Body of pancreas (tissue), 4 donors: ENCODE results near the gene OR14C36. TPM values are rescaled to one million over a fixed set of nuclear protein-coding genes. Genes with fewer than 3 reads are reported as not detected.

Experiments used
- ATAC-seq: fragments of 150-250 bp; one replicate; pipeline ENCODE4 v1.9.1; 2016
- DNase-seq, 4 donors: peaks; one replicate each; pipeline ENCODE4 v3.0.0-alpha.2; 2019
- H3K27ac ChIP-seq, 4 donors: fragments of 200-600 bp; sonication (generic); 1 replicate in 3 of 4; 2 replicates in 1 of 4; pipeline versions ENCODE4 v1.5.1 to v1.6.1; 2016 to 2019; ENCODE audit warnings: mild to moderate bottlenecking in 1 of 4, mixed read lengths in 1 of 4, moderate library complexity in 1 of 4
- H3K27me3 ChIP-seq, 2 donors: fragments of 200-600 bp; sonication (generic); one replicate each; pipeline ENCODE4 v1.6.0; 2016; ENCODE audit warnings: mild to moderate bottlenecking in 1 of 2
- H3K36me3 ChIP-seq, 2 donors: fragments of 200-600 bp; sonication (generic); replicated peaks in 1 of 2; 2 replicates each; pipeline ENCODE4 v1.5.1; 2016; ENCODE audit warnings: low read depth in 2 of 2; ENCODE audit not compliant: insufficient read depth in 1 of 2
- H3K4me1 ChIP-seq: fragments of 200-600 bp; sonication (generic); one replicate; pipeline ENCODE4 v1.6.0; 2016
- H3K4me3 ChIP-seq, 2 donors: fragments of 200-600 bp; sonication (generic); 1 replicate in 1 of 2; 2 replicates in 1 of 2; pipeline ENCODE4 v1.5.1; 2016 to 2019
- H3K9me3 ChIP-seq, 3 donors: fragments of 200-600 bp; sonication (generic); 1 replicate in 2 of 3; 2 replicates in 1 of 3; pipeline ENCODE4 v1.5.1; 2016
- CTCF ChIP-seq, 7 experiments: fragments of 450-650 bp in 4 of 7; fragments of 200-600 bp in 3 of 7; sonication (generic) in 3 of 7; IDR thresholded peaks; one replicate each; pipeline ENCODE4 v1.5.1; 2016 to 2019; ENCODE audit warnings: antibody characterized with exemption in 7 of 7
- POLR2A ChIP-seq, 3 donors: fragments of 450-650 bp; IDR thresholded peaks; one replicate each; pipeline ENCODE4 v1.6.1; 2016; ENCODE audit warnings: antibody characterized with exemption in 3 of 3, mild to moderate bottlenecking in 2 of 3
- WGBS, 2 donors: methylation state at CpG; one replicate each; pipeline ENCODE4 v1.1.5; 2017; 5-methylcytosine and 5-hydroxymethylcytosine counted together
- intact Hi-C: fragments of 100-400 bp; cut with DNase I; formaldehyde crosslinking; loops from one replicate; pipeline ENCODE4 v1.15.1; 2023
- total RNA-seq, 2 donors: library from RNA; depleted of rRNA; stranded (reverse); fragments of >200 nt; gene quantifications; one replicate each; pipeline ENCODE4 v1.1.0, GENCODE V29; 2016

Gene OR14C36
- total RNA-seq, 2 donors from 2014 or later: not detected

GRCh38 chr1:248388426-248388825, 39.9 kb downstream of the OR14C36 start:
- no peak for ATAC-seq
- no peaks in the 10 kb centered on the region for H3K27me3 ChIP-seq
- no peaks in the 10 kb centered on the region for H3K9me3 ChIP-seq
- no peak for DNase-seq
- no peak overlapping the region for H3K4me3 ChIP-seq
- no peak overlapping the region for H3K27ac ChIP-seq
- TF ChIP-seq POLR2A (IDR thresholded peaks at IDR 0.05): no peak
- no peak for TF ChIP-seq CTCF (IDR thresholded peaks at IDR 0.05)
- H3K4me1 ChIP-seq: no peaks in the 10 kb centered on the region
- H3K36me3 ChIP-seq: no peaks in the 10 kb centered on the region
- intact Hi-C loops: no loop called here
- 39 to 45% methylated on average over 2 of the region's 2 CpGs for WGBS, 2 donors

- intact Hi-C loops: no loop called here
- WGBS, 2 donors: 36 to 46% methylated on average over 2 of the region's 2 CpGs
- Histone ChIP-seq H3K9me3 (no peaks in the 10 kb centered on the region), H3K4me1 (no peaks in the 10 kb centered on the region), H3K36me3 (no peaks in the 10 kb centered on the region), H3K4me3 (no peak overlapping the region), H3K27ac (no peak overlapping the region), H3K27me3 (no peaks in the 10 kb centered on the region)
- no peak for ATAC-seq
- TF ChIP-seq CTCF (IDR thresholded peaks at IDR 0.05) (no peak), POLR2A (IDR thresholded peaks at IDR 0.05) (no peak)
- no peak for DNase-seq
Observed at GRCh38 chr1:248393050-248393449, 44.5 kb downstream of the OR14C36 start.

Other genes starting within 250 kb of the OR14C36 start
- not detected for gene OR2M5, start 203.6 kb upstream of the OR14C36 start, total RNA-seq
- gene OR2M2, start 174.0 kb upstream of the OR14C36 start, total RNA-seq: not detected
- gene OR2M3, start 151.5 kb upstream of the OR14C36 start, total RNA-seq: not detected
- not detected for gene OR2M4, start 117.4 kb upstream of the OR14C36 start, total RNA-seq
- not detected for gene OR2T33, start 70.8 kb upstream of the OR14C36 start, total RNA-seq
- not detected for gene OR2T12, start 45.4 kb upstream of the OR14C36 start, total RNA-seq
- not detected for gene OR2M7, start 24.2 kb upstream of the OR14C36 start, total RNA-seq
- gene OR2T4, start 12.9 kb downstream of the OR14C36 start, total RNA-seq: not detected
- not detected for gene OR2T6, start 27.0 kb downstream of the OR14C36 start, total RNA-seq
- gene OR2T1, start 54.3 kb downstream of the OR14C36 start, total RNA-seq: not detected
- gene OR2T2, start 96.9 kb downstream of the OR14C36 start, total RNA-seq: not detected
- gene OR2T3, start 124.6 kb downstream of the OR14C36 start, total RNA-seq: not detected
- gene OR2T5, start 139.8 kb downstream of the OR14C36 start, total RNA-seq: not detected
- gene OR2G6, start 159.3 kb downstream of the OR14C36 start, total RNA-seq: not detected
- gene OR2T29, start 214.0 kb downstream of the OR14C36 start, total RNA-seq: not detected
- gene OR2T34, start 226.0 kb downstream of the OR14C36 start, total RNA-seq: not detected
- gene OR2T10, start 248.9 kb downstream of the OR14C36 start, total RNA-seq: not detected